GM21786 (cell line): ENCODE data around the gene SH3GL3.

Experiments used
- ATAC-seq: cut with Tn5 transposase; IDR thresholded peaks from one replicate; pipeline ENCODE4 v1.9.1; 2021; ENCODE audit not compliant: unreplicated experiment

The SH3GL3 gene

DNA sequence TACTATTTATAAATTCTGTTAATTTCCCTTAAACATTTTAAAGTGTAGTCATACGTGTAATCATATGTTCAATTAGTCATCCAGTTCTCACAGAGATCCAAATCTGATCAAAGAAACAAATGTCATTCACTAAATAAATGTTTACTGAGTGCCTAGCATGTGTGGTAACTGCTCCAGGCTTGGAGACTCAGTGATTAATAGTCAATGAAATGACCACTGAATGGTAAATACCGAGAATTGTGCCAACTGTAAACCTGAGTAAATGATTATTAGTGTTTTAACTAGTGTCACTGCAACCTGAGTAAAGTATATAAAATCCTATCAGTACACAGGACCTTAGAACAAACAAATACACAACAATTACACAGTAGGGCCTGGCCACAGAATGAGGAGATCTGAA lies 52.3 kb downstream of the SH3GL3 start:
- no peak for ATAC-seq

DNA sequence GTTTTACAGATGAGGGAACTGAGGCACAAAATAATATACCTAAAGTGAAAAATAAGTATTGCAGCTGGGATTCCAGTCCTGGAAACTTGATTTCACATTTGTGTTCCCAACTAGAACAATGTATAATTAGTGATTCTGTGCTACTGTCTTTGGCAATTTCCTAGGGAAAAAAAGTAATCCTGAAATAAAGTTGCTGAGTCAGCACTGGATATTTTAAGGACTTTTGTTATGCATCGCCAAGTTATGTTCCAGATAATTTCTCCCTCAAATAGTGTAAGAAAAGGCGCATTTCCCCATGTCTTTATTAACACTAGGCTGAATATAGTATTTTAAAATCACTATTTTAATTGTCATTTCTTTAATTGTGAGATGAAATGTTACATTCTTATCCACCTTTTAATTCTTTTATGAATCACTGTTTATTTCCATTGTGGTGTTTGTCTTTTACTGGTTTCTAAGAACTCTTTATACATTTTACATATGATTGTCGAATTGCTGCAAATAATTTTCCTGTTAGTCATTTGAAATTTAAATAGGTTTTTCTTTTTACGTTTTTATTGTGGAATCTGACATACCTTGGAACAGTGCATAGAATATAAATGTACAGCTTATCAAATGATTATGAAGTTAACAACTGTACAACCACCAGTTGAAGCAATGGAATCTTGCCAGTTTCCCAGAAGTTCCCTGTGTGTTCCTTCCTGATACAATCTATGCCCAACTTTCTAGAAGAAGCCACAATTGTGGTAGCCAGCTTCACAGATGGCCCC lies 56.6 kb downstream of the SH3GL3 start:
- ATAC-seq: no peak

GRCh38 chr15:83504365-83504764 lies 57.2 kb downstream of the SH3GL3 start:
- ATAC-seq: no peak

GRCh38 chr15:83510001-83510400 lies 62.9 kb downstream of the SH3GL3 start:
- ATAC-seq: no peak

GRCh38 chr15:83512459-83512858 lies 65.3 kb downstream of the SH3GL3 start:
- no peak for ATAC-seq

DNA sequence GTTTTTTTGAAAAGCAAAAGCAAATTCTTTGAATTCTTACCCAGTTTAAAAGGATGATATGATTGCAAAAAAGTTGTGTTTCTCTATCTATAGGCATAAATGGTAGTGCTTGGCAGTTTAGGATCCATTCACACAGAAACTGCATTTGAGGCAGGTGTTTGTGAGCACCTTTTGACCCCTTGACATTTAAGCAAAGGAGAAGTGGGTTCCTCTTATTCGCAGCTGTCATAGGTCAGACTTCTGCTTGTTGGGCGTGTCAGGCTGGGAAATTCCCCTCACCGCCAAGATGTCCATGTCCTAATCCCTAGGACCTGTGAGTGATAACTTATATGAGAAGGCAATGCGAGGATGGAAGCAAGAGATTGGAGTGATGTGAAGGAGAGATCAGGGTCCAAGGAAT lies 67.4 kb downstream of the SH3GL3 start:
- no peak for ATAC-seq

GRCh38 chr15:83515164-83515563 lies 68.0 kb downstream of the SH3GL3 start:
- ATAC-seq: no peak

DNA sequence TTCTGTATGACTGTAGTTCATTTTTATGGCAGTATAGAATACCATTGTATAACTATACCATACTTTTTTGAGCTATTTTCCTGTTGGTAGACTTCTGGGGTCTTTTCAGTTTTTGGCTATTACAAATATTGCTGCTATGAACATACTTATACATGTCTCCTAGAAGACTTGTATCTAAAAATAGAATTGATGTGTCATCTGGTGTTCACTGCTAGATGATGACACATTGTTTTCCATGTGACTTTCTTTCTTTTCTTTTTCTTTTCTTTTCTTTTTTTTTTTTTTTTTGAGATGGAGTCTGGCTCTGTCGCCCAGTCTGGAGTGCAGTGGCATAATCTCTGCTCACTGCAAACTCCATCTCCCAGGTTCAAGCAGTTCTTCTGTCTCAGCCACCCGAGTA lies 69.8 kb downstream of the SH3GL3 start:
- ATAC-seq: no peak

DNA sequence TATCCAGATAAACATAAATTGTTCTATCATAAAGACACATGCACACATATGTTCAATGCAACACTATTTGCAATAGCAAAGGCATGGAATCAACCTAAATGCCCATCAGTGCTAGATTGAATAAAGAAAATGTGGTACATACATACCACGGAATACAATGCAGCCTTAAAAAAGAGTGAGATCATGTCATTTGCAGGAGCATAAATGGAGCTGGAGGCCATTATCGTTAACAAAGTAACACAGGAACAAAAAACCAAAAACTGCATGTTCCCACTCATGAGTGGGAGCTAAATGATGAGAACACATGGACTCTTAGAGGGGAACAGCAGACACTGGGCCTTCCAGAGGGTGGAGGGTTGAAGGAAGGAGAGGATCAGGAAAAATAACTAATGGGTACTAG lies 79.2 kb downstream of the SH3GL3 start:
- ATAC-seq: no peak

- no peak for ATAC-seq
Measured at GRCh38 chr15:83533410-83533962, 86.3 kb downstream of the SH3GL3 start.

- ATAC-seq: no peak
Measured at GRCh38 chr15:83537606-83538005, 90.5 kb downstream of the SH3GL3 start.

GRCh38 chr15:83538682-83539081 lies 91.5 kb downstream of the SH3GL3 start:
- ATAC-seq: no peak

DNA sequence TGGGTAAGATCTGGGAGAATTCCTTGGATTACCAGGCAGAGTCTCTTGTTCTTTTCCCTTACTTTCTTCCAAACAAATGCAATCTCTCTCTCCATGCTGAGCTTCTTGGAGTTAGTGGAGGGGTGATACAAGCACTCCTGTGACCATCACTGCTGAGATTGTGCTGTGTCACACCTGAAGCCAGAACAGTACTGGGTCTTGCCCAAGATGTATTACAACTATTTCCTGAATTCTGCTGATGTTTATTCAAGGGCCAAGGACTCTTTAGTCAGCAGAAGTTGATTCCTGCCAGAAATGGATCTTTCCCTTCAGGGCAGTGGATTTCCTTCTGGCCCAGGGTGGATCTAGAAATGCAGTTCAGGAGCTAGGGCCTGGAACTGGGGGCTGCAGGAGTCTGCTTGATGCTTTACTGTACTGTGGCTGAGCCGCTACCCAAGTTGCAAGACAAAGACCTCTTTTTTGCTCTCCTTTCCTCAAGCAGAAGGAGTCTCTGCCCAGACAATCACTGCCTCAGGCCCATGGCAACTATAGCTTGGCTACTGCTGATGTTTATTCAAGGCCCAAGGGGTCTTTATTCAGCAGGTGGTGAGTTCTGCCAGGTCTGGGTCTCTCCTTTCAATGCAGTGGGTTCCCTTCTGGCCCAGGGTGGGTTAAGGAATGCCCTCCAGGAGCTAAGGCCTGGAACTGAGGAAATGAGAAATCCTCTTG lies 98.8 kb downstream of the SH3GL3 start:
- ATAC-seq: no peak

DNA sequence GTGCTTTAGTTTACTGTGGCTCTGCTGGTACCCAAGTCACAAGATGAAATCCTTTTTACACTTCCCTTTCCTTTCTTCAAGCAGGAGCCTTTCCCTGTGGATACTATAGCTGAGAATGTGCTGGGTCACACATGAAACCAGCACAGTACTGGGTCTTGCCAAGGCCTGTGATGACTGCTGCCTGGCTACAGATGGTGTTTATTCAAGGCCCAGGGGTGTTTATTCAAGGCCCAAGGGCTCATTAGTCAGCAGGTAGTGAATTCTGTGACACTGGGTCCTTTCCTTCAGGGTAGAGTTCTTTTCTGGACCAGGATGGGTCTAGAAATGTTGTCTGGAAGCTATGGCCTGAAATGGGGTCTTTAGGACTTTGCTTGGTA lies 99.4 kb downstream of the SH3GL3 start:
- ATAC-seq: no peak

GRCh38 chr15:83547168-83547567 lies 100.0 kb downstream of the SH3GL3 start:
- no peak for ATAC-seq

DNA sequence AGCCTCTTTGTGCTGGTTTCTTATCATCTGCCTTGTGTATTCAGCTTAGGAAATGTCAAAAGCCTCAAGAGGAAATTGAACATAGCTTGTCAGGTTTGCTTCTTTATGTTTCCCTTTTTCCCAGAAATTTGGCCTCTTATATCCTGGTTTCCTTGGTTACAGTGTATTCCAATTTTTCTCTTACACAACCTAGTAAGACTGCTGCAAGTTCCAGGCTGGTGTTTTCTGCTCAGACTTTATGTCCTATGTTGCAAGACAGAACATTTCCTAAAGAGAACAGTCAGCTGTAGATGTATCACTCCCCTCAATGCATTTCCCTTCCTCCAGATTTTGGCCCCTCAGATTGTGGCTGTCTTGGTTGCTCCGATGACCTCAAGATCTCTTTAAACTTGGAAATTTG lies 102.5 kb downstream of the SH3GL3 start:
- no peak for ATAC-seq

GRCh38 chr15:83554558-83554957 lies 107.4 kb downstream of the SH3GL3 start:
- ATAC-seq: no peak

- no peak for ATAC-seq
Measured at GRCh38 chr15:83555383-83555782, 108.2 kb downstream of the SH3GL3 start.

GRCh38 chr15:83556068-83556467 lies 108.9 kb downstream of the SH3GL3 start:
- no peak for ATAC-seq

DNA sequence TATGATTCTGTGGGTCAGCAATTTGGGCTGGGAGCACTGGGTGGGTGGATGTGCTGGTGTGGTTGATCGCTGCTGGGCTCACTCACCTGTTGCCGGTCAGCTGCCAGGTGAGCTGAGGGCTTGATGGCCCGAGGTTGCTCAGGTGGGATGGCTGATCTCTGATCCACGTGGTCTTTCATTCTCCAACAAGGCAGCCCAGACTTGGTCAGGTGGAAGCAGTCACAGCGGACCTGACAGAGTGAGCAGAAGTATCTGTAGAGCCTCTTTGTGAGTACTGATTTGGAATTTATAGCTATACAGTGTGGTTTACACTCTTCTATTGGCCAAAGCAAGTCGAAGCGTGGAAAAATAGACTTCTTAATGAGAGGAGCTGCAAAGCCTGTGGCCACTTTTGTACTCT lies 109.6 kb downstream of the SH3GL3 start:
- ATAC-seq: no peak

GRCh38 chr15:83558146-83558545 lies 111.0 kb downstream of the SH3GL3 start:
- no peak for ATAC-seq

- ATAC-seq: no peak
Measured at GRCh38 chr15:83559310-83559966, 112.3 kb downstream of the SH3GL3 start.
